ENCODE results near the gene CYP20A1.

GRCh38 chr2:203301667-203302066 is 62.8 kb downstream of the CYP20A1 start:
- TF ChIP-seq REST (IDR thresholded peaks at IDR 0.05; ENCODE audit: insufficient read depth in 1 of 2, low read depth in 2 of 2, low read length in 2 of 2) (no peak), POLR2AphosphoS5 (IDR thresholded peaks at IDR 0.05; ENCODE audit: low read depth, low read length) (no peak), SIN3A (IDR thresholded peaks at IDR 0.05; ENCODE audit: borderline replicate concordance, insufficient read depth, low read length) (no peak), TAF1 (IDR thresholded peaks at IDR 0.05; ENCODE audit: borderline replicate concordance, insufficient read depth, low read length) (no peak)
